Hepatocyte (in vitro differentiated cells): ENCODE data around the gene CRB1.

Experiments
- EZH2 ChIP-seq: fragments of 200-600 bp; sonication (generic); IDR thresholded peaks from 2 replicates; pipeline ENCODE4 v1.6.1; 2016; ENCODE audit warnings: antibody characterized with exemption, mild to moderate bottlenecking, borderline replicate concordance
- EZH2phosphoT487 ChIP-seq: fragments of 200-600 bp; sonication (generic); IDR thresholded peaks from one replicate; pipeline ENCODE4 v1.6.1; 2018; ENCODE audit warnings: antibody characterized with exemption, mild to moderate bottlenecking, low read depth, moderate library complexity; ENCODE audit not compliant: unreplicated experiment, severe bottlenecking

DNA sequence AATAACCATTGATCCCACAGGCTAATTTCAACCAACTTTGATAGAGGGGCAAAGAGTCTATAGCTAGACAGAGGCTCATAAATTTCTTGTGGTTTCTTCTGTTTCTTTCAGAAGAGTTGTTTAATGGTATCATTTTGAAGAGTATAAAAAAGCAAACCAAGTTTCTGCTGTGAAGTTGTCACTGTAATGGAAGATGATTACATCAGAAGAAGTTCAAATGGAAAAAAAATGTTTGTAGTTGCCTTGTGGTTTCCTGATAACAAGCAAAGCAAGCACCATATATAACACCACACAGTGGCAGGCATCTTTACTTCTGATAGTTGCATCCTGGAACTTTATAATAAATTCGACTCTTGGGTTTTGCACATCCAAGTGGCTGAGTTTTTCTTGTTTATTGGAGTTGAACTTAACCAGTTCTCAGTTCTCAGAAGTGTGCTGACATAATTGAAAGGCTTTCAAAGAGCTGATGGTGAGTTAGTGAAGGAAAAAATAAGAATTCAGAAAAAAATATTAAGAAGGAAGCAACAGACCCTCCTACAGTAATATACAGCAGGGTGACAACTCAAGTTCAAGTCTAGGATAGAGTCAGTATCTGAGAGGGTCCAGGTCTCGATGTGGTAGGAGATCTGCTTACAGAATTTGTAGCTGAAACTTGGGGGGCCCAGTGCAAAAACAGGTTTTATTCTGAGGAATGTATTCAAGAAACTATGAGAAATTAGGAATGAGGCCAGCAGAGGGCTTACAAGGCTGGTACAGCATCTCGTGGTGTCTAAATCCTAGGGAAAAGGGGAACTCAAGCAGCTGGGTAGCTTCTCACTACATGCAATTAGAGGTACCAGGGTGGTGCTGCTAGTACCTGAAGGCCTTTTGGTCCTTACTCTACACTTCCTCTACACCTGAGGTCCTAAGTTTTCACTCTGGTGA lies 123.5 kb downstream of the CRB1 start:
- TF ChIP-seq EZH2phosphoT487 (no peak), EZH2 (no peak)
